ENCODE results near the gene ELOVL7. TPM values are rescaled to one million over a fixed set of nuclear protein-coding genes. Genes with fewer than 3 reads are reported as not detected.
"Not testable (repeated sequence)": the region's sequence is repeated elsewhere in the genome, so short reads cannot be mapped to it uniquely, and the experiment has no call there.

The ELOVL7 gene
- total RNA-seq, 1 donor from 2014 or later = 0.59 TPM

DNA sequence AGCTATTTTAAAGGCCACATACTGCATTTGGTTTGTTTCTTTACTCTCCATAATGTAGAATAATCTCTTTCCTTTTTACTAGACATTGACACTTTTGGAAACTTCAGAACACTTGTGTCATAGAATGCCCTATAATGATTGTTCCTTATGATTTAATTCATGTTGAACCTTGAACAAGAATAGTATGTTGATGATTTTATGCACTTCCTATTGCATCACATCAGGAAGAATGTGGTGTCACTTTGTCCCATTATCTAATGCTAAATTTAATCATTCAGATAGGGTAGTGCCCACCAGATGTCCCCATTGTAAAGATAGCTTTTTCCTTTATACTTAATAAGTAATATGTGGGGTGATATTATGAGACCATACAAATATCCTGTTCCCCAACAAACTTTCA is 124.7 kb downstream of the ELOVL7 start:
- Mint-ChIP-seq H3K27me3 (ENCODE audit: unreplicated experiment) (no peaks in the 10 kb centered on the region), H3K4me1 (ENCODE audit: low read depth, unreplicated experiment) (no peaks in the 10 kb centered on the region), H3K36me3 (ENCODE audit: unreplicated experiment) (peaks cover 2% of the 10 kb centered on the region), H3K27ac (ENCODE audit: unreplicated experiment) (no peak overlapping the region), H3K4me3 (ENCODE audit: unreplicated experiment) (no peak overlapping the region), H3K9me3 (ENCODE audit: unreplicated experiment) (peaks cover 5% of the 10 kb centered on the region)
- TF ChIP-seq, protein P1, sequence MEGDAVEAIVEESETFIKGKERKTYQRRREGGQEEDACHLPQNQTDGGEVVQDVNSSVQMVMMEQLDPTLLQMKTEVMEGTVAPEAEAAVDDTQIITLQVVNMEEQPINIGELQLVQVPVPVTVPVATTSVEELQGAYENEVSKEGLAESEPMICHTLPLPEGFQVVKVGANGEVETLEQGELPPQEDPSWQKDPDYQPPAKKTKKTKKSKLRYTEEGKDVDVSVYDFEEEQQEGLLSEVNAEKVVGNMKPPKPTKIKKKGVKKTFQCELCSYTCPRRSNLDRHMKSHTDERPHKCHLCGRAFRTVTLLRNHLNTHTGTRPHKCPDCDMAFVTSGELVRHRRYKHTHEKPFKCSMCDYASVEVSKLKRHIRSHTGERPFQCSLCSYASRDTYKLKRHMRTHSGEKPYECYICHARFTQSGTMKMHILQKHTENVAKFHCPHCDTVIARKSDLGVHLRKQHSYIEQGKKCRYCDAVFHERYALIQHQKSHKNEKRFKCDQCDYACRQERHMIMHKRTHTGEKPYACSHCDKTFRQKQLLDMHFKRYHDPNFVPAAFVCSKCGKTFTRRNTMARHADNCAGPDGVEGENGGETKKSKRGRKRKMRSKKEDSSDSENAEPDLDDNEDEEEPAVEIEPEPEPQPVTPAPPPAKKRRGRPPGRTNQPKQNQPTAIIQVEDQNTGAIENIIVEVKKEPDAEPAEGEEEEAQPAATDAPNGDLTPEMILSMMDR (IDR thresholded peaks at IDR 0.05; ENCODE audit: partially characterized antibody, unreplicated experiment) = no peak
- no peak for DNase-seq

GRCh38 chr5:60718166-60718892 is 125.7 kb downstream of the ELOVL7 start:
- no peak for DNase-seq
- no peaks in the 10 kb centered on the region for H3K27me3 Mint-ChIP-seq (ENCODE audit: unreplicated experiment)
- no peak overlapping the region for H3K4me3 Mint-ChIP-seq (ENCODE audit: unreplicated experiment)
- peaks cover 7% of the 10 kb centered on the region for H3K9me3 Mint-ChIP-seq (ENCODE audit: unreplicated experiment)
- H3K27ac Mint-ChIP-seq (ENCODE audit: unreplicated experiment) = no peak overlapping the region
- TF ChIP-seq, protein P1 (IDR thresholded peaks at IDR 0.05; ENCODE audit: partially characterized antibody, unreplicated experiment) = no peak
- H3K4me1 Mint-ChIP-seq (ENCODE audit: low read depth, unreplicated experiment) = no peaks in the 10 kb centered on the region
- peaks cover 4% of the 10 kb centered on the region for H3K36me3 Mint-ChIP-seq (ENCODE audit: unreplicated experiment)

DNA sequence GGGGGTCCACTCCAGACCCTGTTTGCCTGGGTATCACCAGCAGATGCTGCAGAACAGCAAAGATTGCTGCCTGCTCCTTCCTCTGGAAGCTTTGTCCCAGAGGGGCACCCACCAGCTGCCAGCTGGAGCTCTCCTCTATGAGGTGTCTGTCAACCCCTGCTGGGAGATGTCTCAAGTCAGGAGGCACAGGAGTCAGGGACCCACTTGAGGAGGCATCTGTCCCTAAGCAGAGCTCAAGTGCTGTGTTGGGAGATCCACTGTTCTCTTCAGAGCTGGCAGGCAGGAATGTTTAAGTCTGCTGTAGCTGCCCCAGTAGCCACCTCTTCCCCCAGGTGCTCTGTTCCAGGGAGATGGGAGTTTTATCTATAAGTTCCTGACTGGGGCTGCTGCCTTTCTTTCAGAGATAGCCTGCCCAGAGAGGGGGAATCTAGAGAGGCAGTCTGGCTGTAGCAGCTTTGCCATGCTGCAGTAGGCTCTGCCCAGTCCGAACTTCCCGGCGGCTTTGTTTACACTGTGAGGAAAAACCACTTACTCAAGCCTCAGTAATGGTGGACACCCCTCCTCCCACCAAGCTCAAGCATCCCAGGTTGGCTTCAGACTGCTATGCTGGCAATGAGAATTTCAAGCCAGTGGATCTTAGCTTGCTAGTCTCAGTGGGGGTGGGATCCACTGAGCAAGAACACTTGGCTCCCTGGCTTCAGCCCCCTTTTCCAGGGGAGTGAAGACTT is 128.7 kb downstream of the ELOVL7 start:
- H3K4me3 Mint-ChIP-seq (ENCODE audit: unreplicated experiment); H3K9me3 Mint-ChIP-seq (ENCODE audit: unreplicated experiment); H3K27me3 Mint-ChIP-seq (ENCODE audit: unreplicated experiment); DNase-seq; H3K4me1 Mint-ChIP-seq (ENCODE audit: low read depth, unreplicated experiment); H3K27ac Mint-ChIP-seq (ENCODE audit: unreplicated experiment); H3K36me3 Mint-ChIP-seq (ENCODE audit: unreplicated experiment): not testable (repeated sequence)

GRCh38 chr5:60712950-60713349 is 131.1 kb downstream of the ELOVL7 start:
- no peak overlapping the region for H3K27ac Mint-ChIP-seq (ENCODE audit: unreplicated experiment)
- H3K36me3 Mint-ChIP-seq (ENCODE audit: unreplicated experiment) = peaks cover 4% of the 10 kb centered on the region
- TF ChIP-seq, protein P1 (IDR thresholded peaks at IDR 0.05; ENCODE audit: partially characterized antibody, unreplicated experiment) = no peak
- H3K4me3 Mint-ChIP-seq (ENCODE audit: unreplicated experiment) = no peak overlapping the region
- peaks cover 4% of the 10 kb centered on the region for H3K4me1 Mint-ChIP-seq (ENCODE audit: low read depth, unreplicated experiment)
- peaks cover 1% of the 10 kb centered on the region for H3K27me3 Mint-ChIP-seq (ENCODE audit: unreplicated experiment)
- H3K9me3 Mint-ChIP-seq (ENCODE audit: unreplicated experiment) = peaks cover 10% of the 10 kb centered on the region
- no peak for DNase-seq

DNA sequence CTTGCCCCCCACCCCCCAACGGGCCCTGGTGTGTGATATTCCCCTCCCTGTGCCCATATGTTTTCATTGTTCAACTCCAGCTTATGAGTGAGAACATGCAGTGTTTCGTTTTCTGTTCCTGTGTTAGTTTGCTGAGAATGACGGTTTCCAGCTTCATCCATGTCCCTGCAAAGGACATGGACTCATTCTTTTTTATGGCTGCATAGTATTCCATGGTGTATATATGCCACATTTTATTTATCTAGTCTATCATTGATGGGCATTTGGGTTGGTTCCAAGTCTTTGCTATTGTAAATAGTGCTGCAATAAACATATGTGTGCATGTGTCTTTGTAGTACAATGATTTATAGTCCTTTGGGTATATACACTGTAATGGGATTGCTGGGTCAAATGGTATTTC is 132.2 kb downstream of the ELOVL7 start:
- not testable (repeated sequence) for H3K9me3 Mint-ChIP-seq (ENCODE audit: unreplicated experiment); H3K27ac Mint-ChIP-seq (ENCODE audit: unreplicated experiment); H3K27me3 Mint-ChIP-seq (ENCODE audit: unreplicated experiment); DNase-seq; H3K4me1 Mint-ChIP-seq (ENCODE audit: low read depth, unreplicated experiment); H3K4me3 Mint-ChIP-seq (ENCODE audit: unreplicated experiment); H3K36me3 Mint-ChIP-seq (ENCODE audit: unreplicated experiment)

DNA sequence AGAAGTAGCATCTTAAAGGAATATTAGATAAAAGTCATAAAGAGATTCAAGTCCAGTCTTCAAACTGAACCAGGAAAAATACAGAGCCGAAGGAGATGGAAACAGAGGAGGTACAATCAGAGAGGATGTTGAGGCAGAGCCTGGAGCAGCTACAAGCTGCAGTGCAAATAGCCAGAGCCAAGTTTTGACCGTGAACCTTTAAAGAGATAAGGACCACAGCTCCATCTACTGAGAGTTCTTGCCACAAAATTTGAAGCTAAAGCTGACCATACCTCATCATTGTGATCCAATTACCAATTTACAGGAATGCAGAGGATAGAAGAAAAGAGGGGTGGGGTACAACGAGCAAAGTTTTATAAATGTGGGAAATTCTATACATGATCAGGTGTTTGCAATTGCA is 133.7 kb downstream of the ELOVL7 start:
- H3K27me3 Mint-ChIP-seq (ENCODE audit: unreplicated experiment) = peaks cover 1% of the 10 kb centered on the region
- H3K36me3 Mint-ChIP-seq (ENCODE audit: unreplicated experiment) = peaks cover 4% of the 10 kb centered on the region
- TF ChIP-seq, protein P1 (IDR thresholded peaks at IDR 0.05; ENCODE audit: partially characterized antibody, unreplicated experiment) = no peak
- H3K4me1 Mint-ChIP-seq (ENCODE audit: low read depth, unreplicated experiment) = peaks cover 4% of the 10 kb centered on the region
- no peak overlapping the region for H3K27ac Mint-ChIP-seq (ENCODE audit: unreplicated experiment)
- peaks cover 8% of the 10 kb centered on the region for H3K9me3 Mint-ChIP-seq (ENCODE audit: unreplicated experiment)
- no peak for DNase-seq
- H3K4me3 Mint-ChIP-seq (ENCODE audit: unreplicated experiment) = no peak overlapping the region
